Liver (tissue), 9 donors: ENCODE results near the gene OR51I2. TPM values are rescaled to one million over a fixed set of nuclear protein-coding genes. Genes with fewer than 3 reads are reported as not detected.

Experiments
- DNase-seq: peaks from one replicate; pipeline ENCODE4 v3.0.0-alpha.2; 2017; ENCODE audit warnings: low spot score
- H3K27ac ChIP-seq, 2 donors: one replicate each; pipeline ENCODE4 v1.7.0; 2013; ENCODE audit warnings: inconsistent platforms in 2 of 2, low read length in 2 of 2, control low read depth in 1 of 2, low read depth in 1 of 2, mild to moderate bottlenecking in 1 of 2
- H3K27me3 ChIP-seq, 4 donors: one replicate each; pipeline versions ENCODE4 v1.6.1 to v1.7.0; 2013; ENCODE audit warnings: low read length in 3 of 4, inconsistent platforms in 1 of 4, mild to moderate bottlenecking in 1 of 4, moderate library complexity in 1 of 4; ENCODE audit not compliant: control insufficient read depth in 4 of 4, insufficient read depth in 4 of 4
- H3K36me3 ChIP-seq, 4 donors: one replicate each; pipeline versions ENCODE4 v1.6.1 to v1.7.0; 2013; ENCODE audit warnings: low read length in 3 of 4, mild to moderate bottlenecking in 3 of 4, low read depth in 1 of 4, moderate library complexity in 1 of 4; ENCODE audit not compliant: control insufficient read depth in 4 of 4, insufficient read depth in 3 of 4
- H3K4me1 ChIP-seq, 4 donors: one replicate each; pipeline versions ENCODE4 v1.6.1 to v1.7.0; 2013; ENCODE audit warnings: low read length in 3 of 4, mild to moderate bottlenecking in 3 of 4, moderate library complexity in 1 of 4; ENCODE audit not compliant: control insufficient read depth in 4 of 4, insufficient read depth in 4 of 4
- H3K4me3 ChIP-seq, 3 donors: one replicate each; pipeline versions ENCODE4 v1.6.1 to v1.7.0; 2013; ENCODE audit warnings: low read length in 3 of 3, control low read depth in 1 of 3, low read depth in 1 of 3, mild to moderate bottlenecking in 1 of 3
- H3K9ac ChIP-seq, 2 donors: one replicate each; pipeline ENCODE4 v1.7.0; 2013; ENCODE audit warnings: low read length in 2 of 2, mild to moderate bottlenecking in 2 of 2, moderate library complexity in 2 of 2, control low read depth in 1 of 2, low read depth in 1 of 2
- H3K9me3 ChIP-seq, 4 donors: one replicate each; pipeline versions ENCODE4 v1.6.1 to v1.7.0; 2013; ENCODE audit warnings: low read length in 3 of 4; ENCODE audit not compliant: control insufficient read depth in 4 of 4
- CTCF ChIP-seq: fragments of 150-350 bp; IDR thresholded peaks from 2 replicates; pipeline ENCODE4 v1.5.1; 2017; ENCODE audit warnings: improper control_type of control experiment, low read depth, low read length; ENCODE audit not compliant: missing input control
- FOXA1 ChIP-seq: IDR thresholded peaks from 2 replicates; pipeline ENCODE4 v1.6.1; 2016; ENCODE audit warnings: antibody characterized with exemption
- HNF4A ChIP-seq, 2 donors: conservative IDR thresholded peaks; 2 replicates each; pipeline ENCODE4 v1.6.1; 2016; ENCODE audit warnings: antibody characterized with exemption in 2 of 2, mild to moderate bottlenecking in 2 of 2
- HNF4G ChIP-seq: IDR thresholded peaks from 2 replicates; pipeline ENCODE4 v1.6.1; 2016; ENCODE audit warnings: antibody characterized with exemption
- JUND ChIP-seq, 2 donors: IDR thresholded peaks; 2 replicates each; pipeline ENCODE4 v1.6.1; 2016; ENCODE audit warnings: antibody characterized with exemption in 2 of 2
- MAX ChIP-seq: IDR thresholded peaks from 2 replicates; pipeline ENCODE4 v1.6.1; 2016; ENCODE audit warnings: antibody characterized with exemption
- NR2F2 ChIP-seq: IDR thresholded peaks from 2 replicates; pipeline ENCODE4 v1.6.1; 2016; ENCODE audit warnings: antibody characterized with exemption
- RAD21 ChIP-seq, 2 donors: IDR thresholded peaks; 2 replicates each; pipeline ENCODE4 v1.6.1; 2016; ENCODE audit warnings: antibody characterized with exemption in 2 of 2, mild to moderate bottlenecking in 2 of 2
- RXRA ChIP-seq, 2 donors: IDR thresholded peaks; 2 replicates each; pipeline ENCODE4 v1.6.1; 2017 to 2018; ENCODE audit warnings: antibody characterized with exemption in 2 of 2, mild to moderate bottlenecking in 1 of 2
- SP1 ChIP-seq: IDR thresholded peaks from 2 replicates; pipeline ENCODE4 v1.6.1; 2018; ENCODE audit warnings: antibody characterized with exemption, mild to moderate bottlenecking
- TAF1 ChIP-seq: conservative IDR thresholded peaks from 2 replicates; pipeline ENCODE4 v1.6.1; 2016; ENCODE audit warnings: antibody characterized with exemption, mild to moderate bottlenecking
- YY1 ChIP-seq: IDR thresholded peaks from 2 replicates; pipeline ENCODE4 v1.6.1; 2016; ENCODE audit warnings: antibody characterized with exemption, mild to moderate bottlenecking
- WGBS: extraction: QIAGEN DNeasy Blood & Tissue Kit; methylation state at CpG from one replicate; pipeline ENCODE4 v1.1.7; 2013; 5-methylcytosine and 5-hydroxymethylcytosine counted together
- polyA plus RNA-seq, 2 donors: library from polyadenylated mRNA; stranded (reverse) in 1 of 2; unstranded in 1 of 2; fragments of 200-250 nt in 1 of 2; fragments of >200 nt in 1 of 2; fragmentation: Nextera tagmentation in 1 of 2; extraction: Ambion mirVana in 1 of 2; gene quantifications; one replicate each; pipeline versions ENCODE4 v1.2.1 to v1.2.3, GENCODE V29; 2013 to 2015
- total RNA-seq, 2 donors: library from RNA; depleted of rRNA; stranded (reverse); fragments of >200 nt; gene quantifications; one replicate each; pipeline ENCODE4 v1.2.3, GENCODE V29; 2014
- TF ChIP-seq, protein P1 (sequence below): IDR thresholded peaks from 2 replicates; pipeline ENCODE4 v1.6.1; 2016; ENCODE audit warnings: antibody characterized with exemption
- TF ChIP-seq, protein P2 (sequence below): IDR thresholded peaks from 2 replicates; pipeline ENCODE4 v1.6.1; 2016; ENCODE audit warnings: antibody characterized with exemption, mild to moderate bottlenecking
- donor health status: healthy.
- donor health status: healthy.
- donor health status: healthy.
- donor health status: healthy.
- donor health status: healthy.

The OR51I2 gene
- total and polyA plus RNA-seq, 4 donors, result not detected

- Histone ChIP-seq H3K27me3 (no peaks in the 10 kb centered on the region), H3K36me3 (no peaks in the 10 kb centered on the region), H3K9me3 (no peaks in the 10 kb centered on the region), H3K4me3 (no peak overlapping the region), H3K27ac (no peak overlapping the region), H3K4me1 (peaks cover 0 to under 1% (median 0%) of the 10 kb centered on the region in 4 donors), H3K9ac (no peak overlapping the region)
- no peak for TF ChIP-seq TAF1
- no peak for TF ChIP-seq CTCF
- no peak for TF ChIP-seq YY1
- TF ChIP-seq HNF4G, result no peak
- TF ChIP-seq, protein P1, sequence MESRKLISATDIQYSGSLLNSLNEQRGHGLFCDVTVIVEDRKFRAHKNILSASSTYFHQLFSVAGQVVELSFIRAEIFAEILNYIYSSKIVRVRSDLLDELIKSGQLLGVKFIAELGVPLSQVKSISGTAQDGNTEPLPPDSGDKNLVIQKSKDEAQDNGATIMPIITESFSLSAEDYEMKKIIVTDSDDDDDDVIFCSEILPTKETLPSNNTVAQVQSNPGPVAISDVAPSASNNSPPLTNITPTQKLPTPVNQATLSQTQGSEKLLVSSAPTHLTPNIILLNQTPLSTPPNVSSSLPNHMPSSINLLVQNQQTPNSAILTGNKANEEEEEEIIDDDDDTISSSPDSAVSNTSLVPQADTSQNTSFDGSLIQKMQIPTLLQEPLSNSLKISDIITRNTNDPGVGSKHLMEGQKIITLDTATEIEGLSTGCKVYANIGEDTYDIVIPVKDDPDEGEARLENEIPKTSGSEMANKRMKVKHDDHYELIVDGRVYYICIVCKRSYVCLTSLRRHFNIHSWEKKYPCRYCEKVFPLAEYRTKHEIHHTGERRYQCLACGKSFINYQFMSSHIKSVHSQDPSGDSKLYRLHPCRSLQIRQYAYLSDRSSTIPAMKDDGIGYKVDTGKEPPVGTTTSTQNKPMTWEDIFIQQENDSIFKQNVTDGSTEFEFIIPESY, result no peak
- no peak for TF ChIP-seq NR2F2
- TF ChIP-seq RXRA (IDR thresholded peaks at IDR 0.05), result no peak
- TF ChIP-seq, protein P2, sequence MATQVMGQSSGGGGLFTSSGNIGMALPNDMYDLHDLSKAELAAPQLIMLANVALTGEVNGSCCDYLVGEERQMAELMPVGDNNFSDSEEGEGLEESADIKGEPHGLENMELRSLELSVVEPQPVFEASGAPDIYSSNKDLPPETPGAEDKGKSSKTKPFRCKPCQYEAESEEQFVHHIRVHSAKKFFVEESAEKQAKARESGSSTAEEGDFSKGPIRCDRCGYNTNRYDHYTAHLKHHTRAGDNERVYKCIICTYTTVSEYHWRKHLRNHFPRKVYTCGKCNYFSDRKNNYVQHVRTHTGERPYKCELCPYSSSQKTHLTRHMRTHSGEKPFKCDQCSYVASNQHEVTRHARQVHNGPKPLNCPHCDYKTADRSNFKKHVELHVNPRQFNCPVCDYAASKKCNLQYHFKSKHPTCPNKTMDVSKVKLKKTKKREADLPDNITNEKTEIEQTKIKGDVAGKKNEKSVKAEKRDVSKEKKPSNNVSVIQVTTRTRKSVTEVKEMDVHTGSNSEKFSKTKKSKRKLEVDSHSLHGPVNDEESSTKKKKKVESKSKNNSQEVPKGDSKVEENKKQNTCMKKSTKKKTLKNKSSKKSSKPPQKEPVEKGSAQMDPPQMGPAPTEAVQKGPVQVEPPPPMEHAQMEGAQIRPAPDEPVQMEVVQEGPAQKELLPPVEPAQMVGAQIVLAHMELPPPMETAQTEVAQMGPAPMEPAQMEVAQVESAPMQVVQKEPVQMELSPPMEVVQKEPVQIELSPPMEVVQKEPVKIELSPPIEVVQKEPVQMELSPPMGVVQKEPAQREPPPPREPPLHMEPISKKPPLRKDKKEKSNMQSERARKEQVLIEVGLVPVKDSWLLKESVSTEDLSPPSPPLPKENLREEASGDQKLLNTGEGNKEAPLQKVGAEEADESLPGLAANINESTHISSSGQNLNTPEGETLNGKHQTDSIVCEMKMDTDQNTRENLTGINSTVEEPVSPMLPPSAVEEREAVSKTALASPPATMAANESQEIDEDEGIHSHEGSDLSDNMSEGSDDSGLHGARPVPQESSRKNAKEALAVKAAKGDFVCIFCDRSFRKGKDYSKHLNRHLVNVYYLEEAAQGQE, result no peak
- TF ChIP-seq SP1, result no peak
- no peak for TF ChIP-seq JUND (IDR thresholded peaks at IDR 0.05)
- TF ChIP-seq FOXA1, result no peak
- 38% methylated on average over 2 of the region's 2 CpGs for WGBS
- DNase-seq, result no peak
Observed at GRCh38 chr11:5443835-5444393, 5.2 kb upstream of the OR51I2 start.

- WGBS, result 27% methylated on average over 4 of the region's 4 CpGs
Observed at GRCh38 chr11:5449432-5449831, 309 bp downstream of the OR51I2 start.

More at GRCh38 chr11:5449432-5449831, 309 bp downstream of the OR51I2 start:
- Histone ChIP-seq H3K27me3 (no peaks in the 10 kb centered on the region), H3K9ac (no peak overlapping the region), H3K4me3 (no peak overlapping the region), H3K4me1 (peaks cover 0 to 10% (median 5%) of the 10 kb centered on the region in 4 donors), H3K27ac (no peak overlapping the region), H3K9me3 (no peaks in the 10 kb centered on the region), H3K36me3 (no peaks in the 10 kb centered on the region)
- peak; percentile 79 to 92 for TF ChIP-seq HNF4A (conservative IDR thresholded peaks at IDR 0.05)
- TF ChIP-seq RXRA (IDR thresholded peaks at IDR 0.05), result peak; percentile 21 to 48
- TF ChIP-seq SP1, result peak; percentile 57
- TF ChIP-seq YY1, result no peak
- no peak for TF ChIP-seq CTCF
- no peak for TF ChIP-seq JUND (IDR thresholded peaks at IDR 0.05)
- TF ChIP-seq HNF4G, result peak; percentile 78
- TF ChIP-seq, protein P2, result peak; percentile 26
- peak in 1 of 2 donors; percentile 19 for TF ChIP-seq RAD21 (IDR thresholded peaks at IDR 0.05)
- no peak for TF ChIP-seq TAF1
- TF ChIP-seq MAX, result no peak
- DNase-seq, result no peak
